DOHH2 (cell line): ENCODE data around the gene TMA7.
"Not testable (repeated sequence)": the region's sequence is repeated elsewhere in the genome, so short reads cannot be mapped to it uniquely, and the experiment has no call there.

Source experiments
- H3F3A ChIP-seq: fragments of 200-600 bp; sonication (generic), shearing (Covaris generic); 2 replicates; pipeline ENCODE4 v1.6.0; 2016; ENCODE audit warnings: antibody characterized with exemption, mild to moderate bottlenecking; ENCODE audit not compliant: control insufficient read depth, insufficient read depth
- H3K27ac ChIP-seq: fragments of 200-600 bp; sonication (generic); 2 replicates; pipeline ENCODE4 v1.5.1; 2014; ENCODE audit warnings: low read depth, mild to moderate bottlenecking, low read length, moderate library complexity
- H3K27me3 ChIP-seq: fragments of 200-600 bp; sonication (generic); 2 replicates; pipeline ENCODE4 v1.6.1; 2014; ENCODE audit warnings: mild to moderate bottlenecking, low read length, mixed read lengths; ENCODE audit not compliant: control insufficient read depth
- H3K36me3 ChIP-seq: fragments of 200-600 bp; sonication (generic); 2 replicates; pipeline ENCODE4 v1.6.1; 2014; ENCODE audit warnings: mild to moderate bottlenecking, low read length, moderate library complexity, mixed read lengths; ENCODE audit not compliant: control insufficient read depth
- H3K4me1 ChIP-seq: fragments of 200-600 bp; sonication (generic); 2 replicates; pipeline ENCODE4 v1.6.1; 2014; ENCODE audit warnings: mild to moderate bottlenecking, low read length, mixed read lengths; ENCODE audit not compliant: control insufficient read depth
- H3K4me2 ChIP-seq: fragments of 200-600 bp; sonication (generic); 2 replicates; pipeline ENCODE4 v1.6.0; 2014; ENCODE audit warnings: mild to moderate bottlenecking, low read length, moderate library complexity
- H3K4me3 ChIP-seq: fragments of 200-600 bp; sonication (generic); 2 replicates; pipeline ENCODE4 v1.5.1; 2014; ENCODE audit warnings: mild to moderate bottlenecking, low read length, mixed read lengths
- H3K79me2 ChIP-seq: fragments of 200-600 bp; sonication (generic); 2 replicates; pipeline ENCODE4 v1.6.1; 2014; ENCODE audit warnings: mild to moderate bottlenecking, low read length, mixed read lengths; ENCODE audit not compliant: control insufficient read depth
- H3K9me2 ChIP-seq: fragments of 200-600 bp; sonication (generic); replicated peaks from 2 replicates; pipeline ENCODE4 v1.6.1; 2014; ENCODE audit warnings: mild to moderate bottlenecking, low read length, mixed read lengths; ENCODE audit not compliant: control insufficient read depth
- H3K9me3 ChIP-seq: fragments of 200-600 bp; sonication (generic); 2 replicates; pipeline ENCODE4 v1.6.1; 2014; ENCODE audit warnings: antibody characterized with exemption, low read length, mixed read lengths; ENCODE audit not compliant: control insufficient read depth, insufficient read depth
- H4K20me1 ChIP-seq: fragments of 200-600 bp; sonication (generic); 2 replicates; pipeline ENCODE4 v1.6.0; 2014; ENCODE audit warnings: low read depth, mild to moderate bottlenecking, antibody characterized with exemption, low read length, moderate library complexity; ENCODE audit not compliant: control insufficient read depth, insufficient read depth
- EZH2phosphoT487 ChIP-seq: fragments of 200-600 bp; sonication (generic); IDR thresholded peaks from 2 replicates; pipeline ENCODE4 v1.6.1; 2017; ENCODE audit warnings: borderline replicate concordance, mild to moderate bottlenecking, antibody characterized with exemption, low read length, moderate library complexity, mixed read lengths
- TF ChIP-seq, protein P1 (sequence below): fragments of 200-600 bp; sonication (generic); IDR thresholded peaks from one replicate; pipeline ENCODE4 v1.5.1; 2014; ENCODE audit warnings: antibody characterized with exemption, mild to moderate bottlenecking, low read depth, low read length; ENCODE audit not compliant: poor library complexity, severe bottlenecking

The TMA7 gene

DNA sequence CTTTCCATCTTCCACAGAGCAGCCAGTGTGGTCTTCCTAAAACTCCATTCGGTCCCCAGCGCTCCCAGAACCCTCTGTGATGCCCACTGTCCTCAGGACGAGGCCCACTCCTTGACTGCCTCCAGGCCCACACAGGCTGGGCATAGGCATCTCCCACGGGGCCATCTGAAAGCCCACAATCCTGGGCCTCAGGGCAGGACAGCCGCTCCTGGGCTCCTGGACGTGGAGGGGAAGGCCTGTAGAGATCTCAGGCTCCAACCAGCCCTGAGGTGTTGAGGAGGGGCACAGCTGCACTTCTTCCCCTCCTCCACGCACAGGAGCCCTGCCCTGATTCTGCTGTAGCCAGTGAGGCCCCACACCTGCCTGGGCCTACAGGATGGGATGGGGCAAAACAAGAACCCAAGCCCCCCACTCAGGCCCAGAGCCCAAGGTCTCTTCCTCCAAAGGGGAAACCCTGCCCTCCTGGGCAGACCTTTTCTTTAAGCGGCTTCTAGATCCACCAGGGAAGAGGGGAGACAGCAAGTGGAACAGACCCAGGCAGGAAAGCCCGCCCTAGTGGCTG lies 38.0 kb downstream of the TMA7 start:
- H3K27me3 ChIP-seq: no peaks in the 10 kb centered on the region
- TF ChIP-seq EZH2phosphoT487: no peak
- TF ChIP-seq, protein P1, sequence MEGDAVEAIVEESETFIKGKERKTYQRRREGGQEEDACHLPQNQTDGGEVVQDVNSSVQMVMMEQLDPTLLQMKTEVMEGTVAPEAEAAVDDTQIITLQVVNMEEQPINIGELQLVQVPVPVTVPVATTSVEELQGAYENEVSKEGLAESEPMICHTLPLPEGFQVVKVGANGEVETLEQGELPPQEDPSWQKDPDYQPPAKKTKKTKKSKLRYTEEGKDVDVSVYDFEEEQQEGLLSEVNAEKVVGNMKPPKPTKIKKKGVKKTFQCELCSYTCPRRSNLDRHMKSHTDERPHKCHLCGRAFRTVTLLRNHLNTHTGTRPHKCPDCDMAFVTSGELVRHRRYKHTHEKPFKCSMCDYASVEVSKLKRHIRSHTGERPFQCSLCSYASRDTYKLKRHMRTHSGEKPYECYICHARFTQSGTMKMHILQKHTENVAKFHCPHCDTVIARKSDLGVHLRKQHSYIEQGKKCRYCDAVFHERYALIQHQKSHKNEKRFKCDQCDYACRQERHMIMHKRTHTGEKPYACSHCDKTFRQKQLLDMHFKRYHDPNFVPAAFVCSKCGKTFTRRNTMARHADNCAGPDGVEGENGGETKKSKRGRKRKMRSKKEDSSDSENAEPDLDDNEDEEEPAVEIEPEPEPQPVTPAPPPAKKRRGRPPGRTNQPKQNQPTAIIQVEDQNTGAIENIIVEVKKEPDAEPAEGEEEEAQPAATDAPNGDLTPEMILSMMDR: no peak
- H3K27ac ChIP-seq: peak overlapping the region; percentile 4; the same call in 1 of the 2 replicates

DNA sequence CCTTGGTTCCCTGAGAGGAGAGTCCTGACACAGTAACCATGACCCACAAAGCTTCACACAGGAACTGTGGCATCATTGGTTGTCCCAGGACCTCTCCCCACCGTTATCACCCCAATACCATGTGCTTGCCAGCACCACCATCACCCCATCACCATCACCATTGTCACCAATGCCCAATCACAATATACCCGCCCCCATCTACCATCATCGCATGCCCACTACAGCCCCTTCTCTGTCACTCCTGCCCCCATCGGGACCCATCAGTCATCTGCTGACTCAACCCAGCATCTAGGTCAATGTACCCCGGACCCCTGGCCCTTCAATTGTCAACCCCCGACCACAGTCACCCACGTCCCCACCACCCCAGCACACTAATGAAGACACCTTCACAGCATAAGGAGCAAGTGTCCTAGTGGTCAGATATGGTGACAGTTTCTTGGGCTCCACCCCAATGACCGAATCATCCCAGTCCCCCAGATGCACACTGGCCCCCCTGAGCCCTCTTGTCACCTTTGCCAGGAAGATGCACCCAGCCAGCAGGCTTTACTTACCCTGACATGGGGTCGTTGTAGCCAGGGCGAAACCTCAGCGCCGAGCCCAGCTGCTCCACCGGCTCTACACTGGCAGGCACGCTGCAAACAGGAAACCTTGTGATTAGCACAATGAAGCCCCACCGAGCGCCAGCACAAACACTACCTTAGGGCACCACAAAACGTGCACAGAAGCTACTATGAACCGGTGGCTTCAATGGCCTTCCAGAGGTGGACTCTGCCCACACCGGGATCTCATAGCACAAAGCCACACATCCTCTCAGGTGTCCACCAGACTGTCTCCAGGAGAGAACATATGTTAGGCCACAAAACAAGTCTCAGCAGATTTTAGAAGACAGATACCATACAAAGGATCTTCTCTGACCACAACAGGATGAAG lies 38.8 kb downstream of the TMA7 start:
- peak overlapping the region; percentile 54 for H3K4me3 ChIP-seq
- H3K79me2 ChIP-seq: no peaks in the 10 kb centered on the region
- H3K4me1 ChIP-seq: peaks cover 37% of the 10 kb centered on the region
- H3K27ac ChIP-seq: peak overlapping the region; percentile 77
- no peaks in the 10 kb centered on the region for H3K9me3 ChIP-seq
- H3K27me3 ChIP-seq: no peaks in the 10 kb centered on the region
- H3K36me3 ChIP-seq: no peaks in the 10 kb centered on the region
- TF ChIP-seq, protein P1: no peak
- no peak for TF ChIP-seq EZH2phosphoT487
- peaks cover 5% of the 10 kb centered on the region; the same call in 1 of the 2 replicates for H3F3A ChIP-seq
- no peaks in the 10 kb centered on the region for H3K9me2 ChIP-seq
- peak overlapping the region; percentile 84 for H3K4me2 ChIP-seq
- H4K20me1 ChIP-seq: no peaks in the 10 kb centered on the region

More for the DNA sequence above, 38.0 kb downstream of the TMA7 start:
- no peaks in the 10 kb centered on the region for H4K20me1 ChIP-seq
- no peaks in the 10 kb centered on the region for H3K79me2 ChIP-seq
- peaks cover 45% of the 10 kb centered on the region for H3K4me1 ChIP-seq
- H3K4me3 ChIP-seq: peak overlapping the region; percentile 54; the same call in 1 of the 2 replicates
- no peaks in the 10 kb centered on the region for H3K9me2 ChIP-seq
- peaks cover 5% of the 10 kb centered on the region; the same call in 1 of the 2 replicates for H3F3A ChIP-seq
- H3K36me3 ChIP-seq: no peaks in the 10 kb centered on the region
- H3K4me2 ChIP-seq: peak overlapping the region; percentile 84
- H3K9me3 ChIP-seq: no peaks in the 10 kb centered on the region

DNA sequence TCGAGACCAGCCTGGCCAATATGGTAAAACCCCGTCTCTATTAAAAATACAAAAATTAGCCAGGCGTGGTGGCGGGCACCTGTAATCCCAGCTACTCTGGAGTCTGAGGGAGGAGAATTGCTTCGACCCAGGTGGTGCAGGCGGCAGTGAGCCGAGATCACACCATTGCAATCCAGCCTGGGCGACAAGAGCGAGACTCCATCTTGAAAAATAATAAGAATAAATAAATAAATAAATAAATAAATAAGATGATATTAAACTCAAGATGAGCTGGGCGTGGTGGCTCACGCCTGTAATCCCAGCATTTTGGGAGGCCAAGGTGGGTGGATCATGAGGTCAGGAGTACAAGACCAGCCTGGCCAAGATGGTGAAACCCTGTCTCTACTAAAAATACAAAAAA lies 40.8 kb downstream of the TMA7 start:
- H3K4me2 ChIP-seq, H3K9me3 ChIP-seq: not testable (repeated sequence)

DNA sequence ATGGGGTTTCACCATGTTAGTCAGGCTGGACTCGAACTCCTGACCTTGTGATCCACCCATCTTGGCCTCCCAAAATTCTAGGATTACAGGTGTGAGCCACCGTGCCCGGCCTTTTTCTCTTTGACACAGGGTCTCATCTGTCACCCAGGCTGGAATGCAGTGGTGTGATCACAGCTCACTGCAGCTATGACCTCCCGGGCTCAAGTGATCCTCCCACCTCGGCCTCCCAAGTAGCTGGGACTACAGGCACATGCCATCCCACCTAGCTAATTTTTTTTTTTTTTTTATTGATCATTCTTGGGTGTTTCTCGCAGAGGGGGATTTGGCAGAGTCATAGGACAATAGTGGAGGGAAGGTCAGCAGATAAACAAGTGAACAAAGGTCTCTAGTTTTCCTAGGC lies 42.8 kb downstream of the TMA7 start:
- not testable (repeated sequence) for H3K27ac ChIP-seq, H3K4me2 ChIP-seq, H3K36me3 ChIP-seq, H3K9me2 ChIP-seq, H3K27me3 ChIP-seq, H3K4me3 ChIP-seq, H3K9me3 ChIP-seq, H3K79me2 ChIP-seq, H4K20me1 ChIP-seq
- H3K4me1 ChIP-seq: peaks cover 24% of the 10 kb centered on the region
- peaks cover 15% of the 10 kb centered on the region for H3F3A ChIP-seq

More for the DNA sequence above, 40.8 kb downstream of the TMA7 start:
- not testable (repeated sequence) for H3K79me2 ChIP-seq, H3K9me2 ChIP-seq, H3K4me3 ChIP-seq, H3K36me3 ChIP-seq, H3K27ac ChIP-seq, H4K20me1 ChIP-seq, H3F3A ChIP-seq, H3K27me3 ChIP-seq
- H3K4me1 ChIP-seq: peaks cover 37% of the 10 kb centered on the region
